ENCODE data around the gene CCT5.
A peak's percentile ranks its signal among the peaks of the same experiment; 100 is the strongest.

CCT5 gene

DNA sequence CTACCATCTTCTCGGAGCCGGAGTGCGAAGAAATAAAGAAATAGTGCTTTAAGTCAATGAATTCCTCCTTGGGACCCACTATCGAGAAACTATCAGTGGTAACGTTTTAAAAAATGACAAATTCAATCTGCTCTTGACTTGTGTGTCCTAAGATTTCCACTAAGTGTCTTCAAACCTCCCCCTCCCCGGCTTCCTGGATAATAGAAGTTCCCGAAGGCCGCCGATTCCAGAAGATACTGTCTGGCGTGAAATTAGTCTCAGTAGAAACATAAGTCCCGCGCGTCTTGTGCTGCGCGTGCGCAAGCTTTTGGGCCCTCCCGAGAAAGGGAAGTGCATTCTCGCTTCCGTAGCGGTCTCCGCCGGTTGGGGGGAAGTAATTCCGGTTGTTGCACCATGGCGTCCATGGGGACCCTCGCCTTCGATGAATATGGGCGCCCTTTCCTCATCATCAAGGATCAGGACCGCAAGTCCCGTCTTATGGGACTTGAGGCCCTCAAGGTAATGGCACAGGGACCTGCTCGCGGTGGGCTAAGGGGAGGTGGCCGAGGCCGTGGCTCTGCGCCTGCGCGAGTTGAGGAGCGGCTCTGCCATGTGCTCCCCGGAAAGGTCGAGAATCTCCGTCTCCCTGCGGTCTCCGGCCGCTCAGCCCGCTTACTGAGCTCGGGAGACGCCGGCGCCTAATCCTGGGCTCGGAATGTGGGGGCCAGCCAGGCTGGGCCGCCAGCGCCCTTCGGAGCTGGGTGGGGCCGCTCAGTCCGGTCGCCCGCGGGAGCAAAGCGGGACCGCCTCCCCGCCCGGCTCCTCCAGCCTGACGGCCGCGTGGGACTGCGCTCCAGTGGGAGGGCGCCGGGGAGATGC is at the start of gene CCT5:
TSS of gene CCT5 (plus strand) at position 333 of the 858 bp plus-strand sequence. CDS start at position 394, 61 bp downstream.
- DNase-seq: peak; percentile 97

DNA sequence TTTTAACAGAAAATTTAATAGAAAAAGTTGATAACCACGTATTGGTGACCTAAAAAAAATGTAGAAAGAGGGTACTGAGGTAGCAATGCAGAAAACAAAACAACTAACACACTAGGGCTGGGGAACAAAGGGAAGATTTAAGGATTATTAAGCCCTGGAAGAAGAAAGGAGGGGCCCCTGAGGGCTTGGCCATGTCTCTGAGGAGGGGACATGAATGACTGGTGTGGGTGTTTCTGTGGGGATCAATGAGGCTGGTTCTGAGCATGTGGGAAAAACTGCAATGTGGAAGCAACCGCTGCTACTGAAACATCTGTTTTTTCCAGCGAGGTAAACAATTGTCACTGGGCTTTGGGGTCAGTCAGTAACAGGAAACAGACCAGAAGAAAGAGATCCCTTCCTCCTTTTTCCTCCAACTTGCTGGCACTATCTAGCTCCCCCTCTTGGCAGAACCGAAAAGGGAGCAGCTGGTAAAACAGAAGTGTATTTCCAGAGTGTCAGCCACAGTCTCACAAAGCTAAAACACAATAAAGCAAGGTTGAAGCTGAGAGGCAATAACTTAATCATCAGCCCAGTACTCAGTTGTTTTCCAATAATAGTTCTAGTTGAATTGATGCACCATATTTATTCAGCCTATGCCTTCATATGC is 48.7 kb upstream of the CCT5 start:
- DNase-seq: peak; percentile 38

DNA sequence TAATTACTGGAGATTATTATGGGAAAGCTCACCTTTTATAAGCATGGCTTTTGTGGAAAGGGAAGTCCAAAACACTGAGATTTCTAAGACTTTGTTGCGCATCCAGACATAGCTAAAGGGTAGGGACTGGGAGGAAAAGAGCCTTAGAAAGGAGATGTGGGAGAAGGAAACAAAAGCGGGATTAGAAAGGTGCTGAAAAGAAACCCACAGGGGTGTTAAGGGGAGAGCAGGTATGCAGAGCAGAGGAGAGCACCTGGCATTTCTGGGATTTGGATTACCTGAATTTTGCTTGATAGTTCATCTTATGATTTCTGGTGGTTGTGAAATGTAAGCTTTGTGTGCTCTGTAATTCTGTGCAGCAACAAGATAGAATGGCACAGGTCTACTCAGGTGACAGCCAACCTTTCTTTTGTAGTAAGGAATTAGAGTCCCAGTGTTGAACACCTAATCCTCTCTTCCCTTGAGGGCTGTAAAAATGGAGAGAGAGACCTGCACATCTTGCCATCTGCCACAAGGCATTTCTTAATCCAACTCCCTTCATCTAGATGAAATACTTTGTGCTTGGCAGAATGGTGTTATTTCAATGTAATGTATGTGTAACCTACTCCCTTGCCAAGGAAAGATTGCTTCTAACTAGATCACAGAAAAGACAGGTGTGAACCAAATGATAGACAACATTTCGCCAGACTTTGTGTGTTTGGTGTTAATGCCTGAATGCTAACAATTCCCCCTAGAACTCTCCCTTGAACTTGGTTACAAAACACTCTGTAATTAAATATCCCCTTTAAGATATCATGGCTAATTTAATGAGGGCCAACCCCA is 47.8 kb upstream of the CCT5 start:
- no peak for DNase-seq

DNA sequence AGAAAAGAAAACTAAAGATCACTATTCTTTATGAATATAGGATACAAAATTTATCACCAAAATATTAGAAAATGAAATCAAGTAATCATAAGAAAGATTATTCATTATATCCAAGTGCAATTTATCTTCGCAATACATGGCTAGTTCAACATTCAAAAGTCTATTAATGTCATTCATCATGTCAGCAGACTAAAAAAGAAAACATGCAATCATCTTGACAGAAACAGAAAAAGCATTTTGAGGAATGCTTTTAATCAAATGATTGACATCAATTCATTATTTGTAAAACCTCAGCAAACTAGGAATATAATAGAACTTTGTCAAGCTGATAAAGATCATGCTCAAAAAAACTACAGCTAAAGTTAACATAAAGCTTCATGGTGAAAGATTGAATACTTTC is 41.1 kb upstream of the CCT5 start:
- no peak for DNase-seq

DNA sequence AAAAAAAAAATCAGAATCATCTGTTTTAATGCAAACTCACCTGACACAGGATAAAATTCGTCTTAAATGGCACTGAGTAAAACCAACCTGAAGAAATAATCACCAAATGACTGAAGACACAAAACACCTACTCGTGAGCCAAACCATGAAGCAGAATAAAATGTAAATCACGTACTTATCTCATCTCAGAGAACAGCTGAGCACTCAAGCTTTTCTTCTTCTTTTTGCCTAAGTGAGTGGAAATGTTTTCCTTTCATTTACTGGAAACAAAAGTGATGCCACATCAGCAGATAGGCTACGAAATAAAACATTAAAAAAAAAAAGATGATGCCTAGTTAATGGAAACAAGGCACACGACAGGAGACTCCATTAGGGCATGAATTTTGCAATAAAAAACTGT is 36.8 kb upstream of the CCT5 start:
- no peak for DNase-seq

DNA sequence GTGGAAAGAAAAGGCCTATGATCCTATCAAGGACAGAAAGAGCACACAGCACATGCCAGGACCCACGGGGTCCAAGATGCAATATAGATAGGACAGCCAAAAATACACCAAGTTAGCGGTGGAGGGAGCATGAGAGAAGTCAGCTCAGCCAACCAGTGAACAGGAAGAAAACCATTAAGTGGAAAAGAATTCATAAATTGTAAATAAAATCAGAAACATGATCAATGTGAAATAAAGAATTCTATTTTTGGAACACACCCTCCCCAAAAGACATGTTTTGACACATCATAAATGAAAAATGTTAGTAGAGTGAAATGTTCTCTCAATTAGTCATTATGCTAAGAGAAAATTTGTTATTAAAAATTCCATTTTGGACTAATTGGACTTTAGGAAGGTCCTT is 36.0 kb upstream of the CCT5 start:
- no peak for DNase-seq

DNA sequence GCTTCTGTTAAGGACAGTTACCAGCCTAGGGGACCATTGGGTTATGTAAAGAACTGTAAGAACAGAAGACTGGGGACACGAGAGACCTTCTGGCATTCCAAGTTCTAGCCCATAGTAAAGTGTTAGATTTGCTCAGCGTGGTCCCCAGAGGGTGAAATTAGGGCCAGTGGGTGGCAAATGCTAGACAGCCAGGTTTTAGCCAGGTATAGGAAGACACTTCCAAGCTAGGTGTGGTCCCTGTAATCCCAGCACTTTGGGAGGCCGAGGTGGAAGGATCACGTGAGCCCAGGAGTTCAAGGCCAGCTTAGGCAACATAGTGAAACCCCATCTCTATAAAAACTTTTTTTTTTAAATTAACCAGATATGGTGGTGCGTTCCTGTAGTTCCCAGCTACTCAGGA is 34.7 kb upstream of the CCT5 start:
- no peak for DNase-seq

DNA sequence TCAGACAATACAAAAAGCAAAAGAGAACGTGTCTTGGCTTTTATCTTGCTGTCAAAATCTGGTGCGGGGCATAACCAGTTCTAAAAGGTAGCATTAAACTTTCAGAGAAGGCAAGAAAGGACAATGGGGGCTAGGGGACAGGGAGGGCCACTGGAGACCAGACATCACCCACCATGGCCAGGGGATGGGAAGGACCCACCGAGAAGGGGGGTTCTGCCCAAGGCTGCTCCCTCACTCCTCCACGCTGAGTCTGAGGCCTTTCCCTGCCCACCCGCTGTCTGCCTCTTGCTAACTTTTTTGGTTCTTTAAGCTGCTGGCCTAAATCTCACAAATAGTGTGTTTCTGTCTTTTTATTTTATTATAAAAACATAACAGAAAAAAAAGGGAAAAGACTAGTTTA is 34.0 kb upstream of the CCT5 start:
- DNase-seq: no peak

DNA sequence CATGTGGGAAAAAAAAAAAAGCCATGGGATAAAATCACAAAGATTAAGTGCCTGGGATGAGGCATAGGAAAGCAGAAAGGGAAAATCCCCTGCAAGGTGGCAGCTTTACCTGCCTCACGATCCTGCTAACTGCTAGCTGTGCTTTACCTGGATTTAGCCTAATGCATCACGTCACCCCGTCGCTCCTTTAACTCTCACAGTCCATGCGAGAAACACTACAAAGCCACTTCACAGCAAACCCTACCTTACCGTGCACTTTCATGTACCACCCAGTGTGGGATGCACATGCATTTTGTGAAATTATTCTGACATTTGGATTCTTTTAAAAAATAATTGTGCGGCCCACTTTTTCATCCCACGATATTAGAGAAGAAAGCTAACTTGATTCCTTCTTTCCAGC is 31.4 kb upstream of the CCT5 start:
- DNase-seq: no peak

DNA sequence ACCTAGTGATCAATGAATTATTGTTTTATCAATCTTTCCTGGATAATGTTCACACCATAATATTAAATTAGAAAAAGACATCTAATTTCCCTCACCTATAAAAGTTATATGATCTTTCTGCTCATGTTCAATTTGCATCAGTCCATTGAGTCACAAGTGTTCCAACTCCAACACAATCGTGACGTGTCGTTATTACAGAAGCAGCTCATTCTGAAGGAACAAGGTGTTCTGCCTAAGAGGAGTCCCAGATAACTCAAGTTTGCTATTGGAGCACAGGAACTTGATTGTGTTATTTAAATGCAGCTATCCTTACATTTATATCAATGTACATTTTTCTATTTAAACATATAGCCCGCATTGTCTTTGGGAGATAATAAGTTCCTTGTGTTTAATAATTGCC is 31.0 kb upstream of the CCT5 start:
- DNase-seq: no peak

DNA sequence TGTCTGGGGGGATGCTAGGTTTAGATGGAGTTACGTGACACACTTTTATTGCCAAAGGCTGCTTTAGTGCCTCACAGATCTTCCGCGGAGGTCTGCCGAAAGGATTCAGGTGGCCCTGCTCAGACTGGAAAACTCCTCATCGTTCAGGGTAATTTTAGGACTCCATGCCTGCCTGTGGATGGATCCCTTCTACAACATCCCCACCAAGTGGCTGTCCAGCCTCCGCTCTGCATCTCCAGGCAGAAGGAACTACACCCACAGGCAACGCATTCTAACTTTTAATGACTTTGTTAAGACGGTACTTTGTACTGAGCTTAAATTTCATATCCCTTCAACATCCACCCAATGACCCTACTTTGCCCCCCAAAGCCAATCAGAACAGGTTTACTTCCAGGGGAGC is 29.8 kb upstream of the CCT5 start:
- no peak for DNase-seq

DNA sequence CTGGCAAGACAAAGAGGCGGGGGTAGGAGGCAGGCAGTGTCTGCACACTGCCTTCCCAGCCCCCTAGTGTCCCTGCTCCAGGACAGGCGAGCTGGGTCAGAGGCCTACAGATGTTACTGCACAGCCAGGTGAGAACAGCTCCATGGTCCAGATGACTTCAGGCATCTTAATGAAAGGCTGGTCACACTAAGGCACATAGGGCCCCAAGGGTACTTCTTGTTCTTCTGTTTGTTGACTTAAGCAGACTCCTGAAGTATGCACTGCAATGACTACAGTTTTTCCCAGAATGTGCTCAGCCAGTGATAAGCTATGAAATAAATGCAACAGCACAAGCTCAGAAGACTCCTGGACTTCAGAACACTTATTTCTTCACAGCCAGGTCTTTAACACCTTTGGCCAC is 27.8 kb upstream of the CCT5 start:
- no peak for DNase-seq

DNA sequence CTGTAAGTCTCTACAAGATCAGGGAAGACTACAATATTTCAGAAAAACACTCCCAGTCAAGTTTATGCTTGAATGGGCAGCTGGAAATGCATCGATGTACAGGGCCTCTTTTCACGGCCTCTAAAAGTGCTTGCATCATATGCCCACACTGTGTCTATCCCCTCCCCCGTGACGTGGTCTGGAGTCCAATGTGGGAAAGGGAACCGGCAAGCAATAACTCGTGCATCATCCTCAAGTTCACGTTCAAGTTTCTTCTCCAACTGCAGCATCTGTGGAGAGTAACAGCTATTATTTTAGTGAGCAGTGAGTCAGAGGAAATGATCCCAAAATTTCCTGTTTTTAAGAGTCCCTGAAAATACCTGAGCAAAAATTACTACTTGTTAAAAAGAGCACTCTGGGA is 22.7 kb upstream of the CCT5 start:
- DNase-seq: no peak

DNA sequence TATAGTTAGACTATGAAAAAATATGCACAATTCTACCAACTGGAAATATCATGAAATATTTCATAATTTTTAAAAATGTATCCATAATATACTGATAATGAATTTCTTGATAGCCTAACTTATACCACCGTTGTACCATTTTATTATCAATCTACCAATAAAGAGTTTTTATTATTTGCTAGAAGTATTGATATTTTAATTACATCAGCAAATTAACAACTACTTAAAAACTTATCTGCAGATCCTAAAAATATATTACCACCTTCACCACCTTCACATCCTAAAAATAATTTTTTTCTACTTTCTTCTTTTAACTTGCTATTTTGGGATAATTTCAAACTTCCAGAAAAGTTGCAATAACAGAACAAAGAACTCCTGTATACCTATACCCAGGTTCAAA is 21.8 kb upstream of the CCT5 start:
- no peak for DNase-seq

DNA sequence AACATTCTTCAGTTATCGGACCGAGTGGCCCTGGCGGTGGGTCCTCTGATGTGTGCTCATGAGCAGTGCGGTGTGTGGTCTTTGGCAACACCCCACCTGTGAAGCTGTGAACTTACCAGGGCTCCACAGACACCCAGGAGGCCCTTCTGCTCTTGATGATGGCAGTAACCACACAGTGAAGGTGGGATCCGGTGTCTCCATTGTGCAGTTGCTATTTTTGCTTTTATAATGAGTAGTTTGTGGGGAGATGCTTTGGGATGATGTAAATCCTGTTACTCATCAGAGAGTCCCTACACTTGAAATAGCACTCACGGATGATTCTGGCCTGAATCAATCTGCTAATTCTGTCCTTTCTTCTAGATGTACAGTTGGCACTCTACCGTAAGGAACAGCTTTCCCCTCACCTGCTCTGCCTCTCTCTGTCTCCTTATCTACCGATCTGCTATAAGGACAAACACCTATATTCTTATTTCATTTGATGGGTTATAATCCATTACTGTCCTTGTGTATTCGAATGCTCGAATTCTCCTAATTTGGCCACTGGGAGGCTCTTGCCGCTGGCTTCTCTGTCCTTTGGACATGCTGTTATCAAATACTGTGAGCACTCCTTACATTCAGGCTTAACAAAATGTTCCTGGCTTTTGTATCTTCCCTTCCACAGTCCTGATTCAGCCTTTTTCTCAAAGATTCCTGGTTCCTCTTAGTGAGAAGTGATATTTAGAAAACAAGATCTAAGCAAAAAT is 20.6 kb upstream of the CCT5 start:
- no peak for DNase-seq

DNA sequence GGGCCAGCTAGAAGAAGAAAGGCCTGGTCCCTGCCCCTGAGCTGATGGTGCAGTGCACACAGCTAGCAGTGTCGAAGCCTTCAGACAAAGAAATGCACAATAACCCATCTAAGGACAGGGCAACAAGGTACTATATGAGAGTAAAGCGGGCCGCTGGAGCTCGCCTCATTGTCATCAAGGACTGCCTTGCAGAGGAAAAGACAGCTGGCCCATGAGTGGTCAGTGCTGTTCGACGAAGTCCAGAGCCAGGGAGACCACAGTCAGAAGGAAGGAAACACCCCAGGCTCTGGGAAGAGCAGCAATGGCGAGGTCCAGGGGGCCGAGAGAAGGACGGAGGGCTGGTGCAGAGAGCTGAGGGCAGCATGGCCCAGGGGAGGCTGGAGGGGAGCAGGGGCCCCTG is 17.7 kb upstream of the CCT5 start:
- DNase-seq: no peak

DNA sequence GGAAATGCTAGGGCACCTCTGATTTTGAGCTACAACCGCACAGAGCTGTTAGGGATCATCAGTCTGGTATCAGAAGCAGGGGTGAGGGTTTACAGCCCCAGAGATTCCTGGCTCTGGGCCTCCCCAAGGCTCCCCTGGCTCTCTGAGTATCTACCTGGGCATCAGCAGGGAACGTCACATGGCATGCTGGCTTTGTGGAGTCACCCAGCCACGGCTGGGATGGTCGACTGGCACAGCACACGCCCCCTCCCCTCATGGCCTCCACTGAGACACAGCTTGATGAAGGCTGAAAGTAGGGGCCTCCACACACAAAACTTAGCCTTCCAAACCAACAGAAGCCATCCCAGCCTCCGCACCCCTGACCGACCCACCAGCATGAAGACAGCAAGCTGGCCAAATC is 17.1 kb upstream of the CCT5 start:
- no peak for DNase-seq

DNA sequence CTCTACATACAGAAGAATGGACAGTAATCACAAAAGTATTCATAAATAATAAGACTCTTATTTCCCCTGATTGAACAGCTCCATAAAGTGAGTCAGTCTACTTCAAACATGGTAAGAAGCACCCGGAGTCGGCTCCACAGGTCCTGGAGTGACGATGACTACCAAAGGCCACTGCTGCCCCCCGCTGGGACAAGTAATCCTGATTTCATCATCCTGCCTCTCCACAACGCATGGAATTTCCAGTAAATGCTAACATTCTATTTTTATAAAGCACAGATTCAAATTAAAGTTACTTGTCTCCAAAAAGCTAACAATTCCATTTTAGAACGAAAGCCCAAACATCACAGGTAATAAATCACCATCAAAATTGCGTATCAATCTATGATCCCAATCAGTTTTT is 16.6 kb upstream of the CCT5 start:
- peak; percentile 17 for DNase-seq

DNA sequence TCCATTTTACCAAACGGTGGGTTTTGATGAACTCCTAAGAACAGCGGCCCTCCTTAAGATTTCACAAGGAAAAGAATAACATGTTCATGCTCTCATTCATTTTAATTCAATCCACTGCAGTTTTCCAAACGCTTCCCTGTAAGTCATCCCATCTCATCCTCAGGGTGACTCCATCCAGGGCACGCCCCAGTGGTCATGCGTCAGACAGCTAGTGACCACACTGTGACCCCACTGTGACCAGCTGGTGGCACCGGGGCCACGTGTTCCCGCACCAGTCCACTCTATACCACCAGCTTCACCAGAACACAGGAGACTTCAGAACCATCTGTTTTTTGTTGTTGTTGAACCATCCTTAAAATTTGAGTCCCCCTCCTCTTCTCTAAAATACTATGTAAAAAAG is 14.7 kb upstream of the CCT5 start:
- DNase-seq: no peak

DNA sequence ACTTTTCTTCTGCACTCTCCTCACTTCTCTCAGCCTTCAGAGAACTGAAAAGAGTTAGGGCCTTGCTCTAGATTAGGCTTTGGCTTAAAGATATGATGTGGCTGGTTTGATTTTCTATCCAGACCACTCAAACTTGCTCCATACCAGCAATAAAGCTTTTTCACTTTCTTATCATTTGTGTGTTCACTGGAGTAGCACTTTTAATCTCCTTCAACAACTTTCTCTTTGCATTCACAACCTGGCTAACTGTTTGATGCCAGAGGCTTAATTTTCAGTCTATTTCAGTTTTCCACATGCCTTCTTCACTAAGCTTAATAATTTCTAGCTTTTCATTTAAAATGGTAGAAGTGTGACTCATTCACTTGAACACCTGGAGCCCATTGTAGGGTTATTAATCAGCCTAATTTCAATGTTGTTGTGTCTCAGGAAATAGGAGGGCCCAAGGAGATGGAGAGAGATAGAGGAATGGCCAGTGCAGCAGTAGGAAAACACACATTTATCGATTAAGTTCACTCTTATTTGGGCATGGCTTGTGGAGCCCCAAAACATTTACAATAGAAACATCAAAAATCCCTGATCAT is 6.3 kb upstream of the CCT5 start:
- DNase-seq: no peak

DNA sequence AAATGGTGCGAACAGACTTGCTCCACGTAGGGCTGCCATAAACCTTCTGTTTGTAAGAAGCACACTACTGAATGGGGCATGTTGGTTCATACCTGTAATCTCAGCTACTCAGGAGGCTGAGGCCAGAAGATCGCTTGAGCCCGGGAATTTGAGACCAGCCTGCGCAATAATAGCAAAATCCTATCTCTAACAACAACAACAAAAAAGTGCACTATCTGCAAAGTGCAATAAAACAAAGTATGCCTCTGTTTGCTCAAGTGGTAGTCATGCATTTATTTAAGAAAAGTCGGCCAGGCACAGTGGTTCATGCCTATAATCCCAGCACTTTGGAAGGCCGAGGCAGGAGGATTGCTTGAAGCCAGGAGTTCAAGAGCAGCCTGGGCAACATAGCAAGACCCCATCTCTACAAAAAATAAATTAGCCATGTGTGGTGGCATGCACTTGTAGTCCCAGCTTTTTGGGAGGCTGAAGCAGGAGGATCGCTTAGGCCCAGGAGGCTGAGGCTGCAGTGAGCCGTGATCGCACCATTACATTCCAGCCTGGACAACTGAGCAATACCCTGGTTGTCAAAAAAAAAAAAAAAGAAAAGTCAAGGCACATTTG is 5.6 kb upstream of the CCT5 start:
- no peak for DNase-seq

DNA sequence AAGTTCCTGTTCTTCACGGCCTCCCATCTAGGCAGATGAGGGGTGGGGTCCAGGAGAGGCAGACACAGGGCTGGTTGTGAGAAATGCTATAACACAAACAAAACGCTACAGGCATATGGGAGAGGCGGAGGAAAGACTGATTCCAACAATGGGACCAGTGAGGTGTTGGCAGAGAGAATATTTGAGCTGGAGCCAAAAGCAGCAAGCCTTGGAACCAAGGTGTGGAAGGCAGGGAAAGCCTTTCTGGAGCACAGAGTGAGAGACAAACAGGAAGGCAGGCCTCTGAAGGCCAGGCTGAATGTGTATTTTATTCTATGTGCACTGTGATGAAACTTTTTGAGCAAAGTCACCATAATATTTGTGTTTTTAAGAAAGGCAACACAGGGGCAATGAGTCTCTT is 3.3 kb upstream of the CCT5 start:
- no peak for DNase-seq
